ENCODE data around the gene KRT33B.
"Not testable (repeated sequence)": the region's sequence is repeated elsewhere in the genome, so short reads cannot be mapped to it uniquely, and the experiment has no call there.

DNA sequence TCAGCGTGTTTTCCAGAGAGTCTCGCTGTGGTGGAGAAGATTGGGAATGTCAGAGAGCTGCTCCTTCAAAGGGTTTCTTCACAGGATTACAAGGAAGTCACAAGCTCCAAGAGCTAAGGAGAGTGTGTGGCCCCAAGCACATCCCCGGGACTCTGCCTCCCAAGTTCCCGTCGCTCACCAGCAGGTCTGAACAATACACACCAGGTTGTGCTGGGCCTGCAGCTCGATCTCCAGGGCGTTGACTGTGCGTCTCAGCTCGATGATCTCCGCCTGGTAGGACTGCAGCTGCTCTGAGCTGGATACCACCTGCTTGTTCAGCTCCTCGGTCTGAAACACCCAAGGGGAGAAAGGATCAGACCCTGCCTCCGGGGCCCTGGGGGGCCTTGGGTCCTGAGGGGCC, 25.4 kb upstream of the KRT33B start:
- TF ChIP-seq, protein P1, sequence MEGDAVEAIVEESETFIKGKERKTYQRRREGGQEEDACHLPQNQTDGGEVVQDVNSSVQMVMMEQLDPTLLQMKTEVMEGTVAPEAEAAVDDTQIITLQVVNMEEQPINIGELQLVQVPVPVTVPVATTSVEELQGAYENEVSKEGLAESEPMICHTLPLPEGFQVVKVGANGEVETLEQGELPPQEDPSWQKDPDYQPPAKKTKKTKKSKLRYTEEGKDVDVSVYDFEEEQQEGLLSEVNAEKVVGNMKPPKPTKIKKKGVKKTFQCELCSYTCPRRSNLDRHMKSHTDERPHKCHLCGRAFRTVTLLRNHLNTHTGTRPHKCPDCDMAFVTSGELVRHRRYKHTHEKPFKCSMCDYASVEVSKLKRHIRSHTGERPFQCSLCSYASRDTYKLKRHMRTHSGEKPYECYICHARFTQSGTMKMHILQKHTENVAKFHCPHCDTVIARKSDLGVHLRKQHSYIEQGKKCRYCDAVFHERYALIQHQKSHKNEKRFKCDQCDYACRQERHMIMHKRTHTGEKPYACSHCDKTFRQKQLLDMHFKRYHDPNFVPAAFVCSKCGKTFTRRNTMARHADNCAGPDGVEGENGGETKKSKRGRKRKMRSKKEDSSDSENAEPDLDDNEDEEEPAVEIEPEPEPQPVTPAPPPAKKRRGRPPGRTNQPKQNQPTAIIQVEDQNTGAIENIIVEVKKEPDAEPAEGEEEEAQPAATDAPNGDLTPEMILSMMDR (conservative IDR thresholded peaks at IDR 0.05 in 1 of 2, IDR thresholded peaks at IDR 0.05 in 1 of 2; ENCODE audit: low read depth in 1 of 2, low read length in 2 of 2): not testable (repeated sequence)
- not testable (repeated sequence) for TF ChIP-seq EZH2 (IDR thresholded peaks at IDR 0.05; ENCODE audit: low read length, missing control alignments)
